ENCODE data around the gene F2R.
"Not testable (repeated sequence)": the region's sequence is repeated elsewhere in the genome, so short reads cannot be mapped to it uniquely, and the experiment has no call there.

F2R gene

DNA sequence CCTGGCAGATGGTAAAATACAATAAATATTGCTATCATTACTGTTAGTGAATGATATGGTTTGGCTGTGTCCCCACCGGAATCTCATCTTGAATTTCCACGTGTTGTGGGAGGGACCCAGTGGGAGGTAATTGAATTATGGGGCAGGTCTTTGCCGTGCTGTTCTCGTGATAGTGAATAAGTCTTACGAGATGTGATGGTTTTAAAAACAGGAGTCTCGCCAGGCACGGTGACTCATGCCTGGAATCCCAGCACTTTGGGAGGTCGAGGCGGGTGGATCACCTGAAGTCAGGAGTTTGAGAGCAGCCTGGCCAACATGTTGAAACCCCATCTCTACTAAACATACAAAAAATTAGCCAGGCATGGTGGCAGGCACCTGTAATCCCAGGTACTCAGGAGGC is 45.2 kb downstream of the F2R start:
- DNase-seq = not testable (repeated sequence)

DNA sequence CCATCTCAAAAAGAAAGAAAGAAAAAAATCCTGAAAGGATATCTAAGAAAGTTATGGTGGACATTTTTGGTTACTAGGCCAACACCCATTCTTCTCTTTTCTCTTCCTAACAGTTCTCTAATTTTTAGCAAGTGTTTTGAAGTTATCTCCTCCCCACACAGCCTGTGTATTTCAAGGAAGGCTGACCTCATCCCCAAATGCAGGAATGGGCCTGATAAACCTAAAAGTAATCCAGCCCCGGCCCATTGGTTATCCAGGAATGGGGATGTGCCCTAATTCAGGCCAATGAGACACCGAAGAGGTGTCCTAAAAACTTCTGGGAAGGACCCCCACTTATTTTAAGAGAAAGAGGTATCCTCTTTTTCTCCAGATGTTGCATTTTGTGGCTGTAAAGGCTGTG is 46.6 kb downstream of the F2R start:
- DNase-seq = no peak

DNA sequence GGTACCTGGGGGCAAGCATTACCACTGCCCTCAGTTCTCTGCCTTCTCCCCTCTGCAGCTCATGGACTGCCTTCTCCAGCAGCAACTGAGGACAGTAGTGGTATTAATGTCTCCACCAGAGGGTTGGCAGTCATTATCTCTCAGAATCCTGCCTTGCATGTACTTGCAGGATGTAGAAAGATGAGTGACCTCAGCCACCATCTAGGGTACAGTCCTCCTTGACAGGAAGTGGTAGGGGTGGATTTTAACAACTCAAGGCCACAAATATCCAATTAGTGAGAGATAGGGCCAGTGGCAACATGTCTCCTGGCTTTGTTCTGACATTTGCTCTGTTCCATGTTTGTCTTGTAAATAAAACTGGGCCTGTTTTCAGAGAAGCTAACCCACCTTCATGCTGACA is 47.2 kb downstream of the F2R start:
- no peak for DNase-seq

GRCh38 chr5:76764374-76764773 is 48.4 kb downstream of the F2R start:
- no peak for DNase-seq

GRCh38 chr5:76765249-76765648 is 49.3 kb downstream of the F2R start:
- DNase-seq = no peak

DNA sequence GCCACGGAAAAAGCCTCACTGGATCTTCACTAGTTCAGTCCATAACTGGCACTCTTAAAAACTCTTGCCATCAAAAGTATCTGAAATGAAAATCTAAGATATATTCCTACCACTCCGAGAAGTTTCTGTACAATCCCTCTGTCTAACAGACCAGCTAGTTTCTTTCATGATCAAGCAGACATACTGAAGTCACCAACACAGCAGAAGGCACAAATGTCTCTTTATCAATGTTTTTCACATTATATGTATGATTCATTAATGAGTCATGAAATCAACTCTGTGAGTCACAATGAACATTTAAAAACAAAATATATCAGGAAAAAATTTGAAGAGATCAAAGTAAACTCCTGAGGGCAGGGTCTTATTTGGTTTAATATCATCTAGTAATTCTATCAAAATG is 50.8 kb downstream of the F2R start:
- DNase-seq = no peak

DNA sequence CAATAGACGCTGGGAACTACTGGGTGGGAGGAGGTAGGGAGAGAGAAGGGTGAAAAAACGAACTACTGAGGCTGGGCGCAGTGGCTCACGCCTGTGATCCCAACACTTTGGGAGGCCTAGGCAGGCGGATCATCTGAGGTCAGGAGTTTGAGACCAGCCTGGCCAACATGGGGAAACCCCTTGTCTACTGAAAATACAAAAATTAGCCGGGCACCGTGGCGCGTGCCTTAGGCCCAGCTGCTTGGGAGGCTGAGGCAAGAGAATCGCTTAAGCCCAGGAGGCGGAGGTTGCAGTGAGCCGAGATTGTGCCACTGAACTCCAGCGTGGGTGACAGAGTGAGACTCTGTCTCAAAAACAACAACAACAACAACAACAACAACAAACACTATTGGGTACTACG is 55.1 kb downstream of the F2R start:
- DNase-seq = not testable (repeated sequence)

- DNase-seq = no peak
Measured at GRCh38 chr5:76771705-76772405, 55.9 kb downstream of the F2R start.

DNA sequence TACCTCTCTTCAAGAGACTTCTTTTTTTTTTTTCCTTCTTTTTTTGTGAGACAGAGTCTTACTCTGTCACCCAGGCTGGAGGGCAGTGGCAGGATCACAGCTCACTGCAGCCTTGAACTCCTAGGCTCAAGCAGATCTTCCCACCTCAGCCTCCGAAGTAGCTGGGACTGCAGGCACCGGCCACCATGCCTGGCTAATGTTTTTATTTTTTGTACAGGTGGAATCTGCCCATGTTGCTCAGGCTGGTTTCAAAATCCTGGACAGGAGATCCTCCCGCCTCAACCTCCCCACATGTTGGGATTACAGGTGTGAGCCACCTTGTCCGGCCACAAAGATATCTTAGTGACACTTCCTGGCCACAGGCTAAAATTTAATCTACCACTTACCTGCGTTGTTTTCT is 60.0 kb downstream of the F2R start:
- DNase-seq = no peak

GRCh38 chr5:76776391-76776790 is 60.5 kb downstream of the F2R start:
- no peak for DNase-seq

DNA sequence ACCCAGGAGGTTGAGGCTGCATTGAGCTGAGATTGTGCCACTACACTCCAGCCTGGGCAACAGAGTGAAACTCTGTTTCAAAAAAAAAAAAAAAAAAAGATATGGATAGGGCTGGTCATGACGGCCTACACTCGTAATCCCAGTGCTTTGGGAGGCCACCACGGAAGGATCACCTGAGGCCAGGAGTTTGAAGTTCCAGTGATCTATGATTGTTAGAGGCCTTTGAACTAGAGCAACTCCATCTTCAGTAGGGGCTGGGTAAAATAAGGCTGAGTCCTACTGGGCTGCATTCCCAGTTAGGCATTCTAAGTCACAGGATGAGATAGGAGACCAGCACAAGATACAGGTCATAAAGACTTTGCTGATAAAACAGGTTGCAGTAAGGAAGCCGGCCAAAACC is 64.7 kb downstream of the F2R start:
- not testable (repeated sequence) for DNase-seq

- DNase-seq = no peak
Measured at GRCh38 chr5:76781775-76782174, 65.8 kb downstream of the F2R start.

DNA sequence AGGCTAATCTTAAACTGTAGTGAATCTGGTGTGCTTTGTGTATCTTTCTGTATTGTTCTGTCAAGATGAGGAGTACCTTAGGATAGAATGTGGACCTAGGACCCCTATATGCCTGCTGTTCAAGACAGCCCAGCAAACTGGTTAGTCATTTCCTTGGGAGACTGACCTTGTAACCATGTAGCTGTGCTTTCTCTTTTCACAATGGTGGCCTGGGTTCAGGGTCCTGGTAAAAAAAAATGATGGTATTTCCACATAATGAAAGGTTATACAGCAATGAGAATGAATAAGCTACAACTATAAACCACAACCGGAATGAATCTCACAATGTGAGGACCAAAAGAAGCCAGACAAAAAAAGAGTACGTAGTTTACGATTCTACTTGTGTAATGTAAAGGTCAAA is 66.5 kb downstream of the F2R start:
- DNase-seq = no peak
